HFFc6 (cell line): ENCODE data around the gene PTPRE. TPM values are rescaled to one million over a fixed set of nuclear protein-coding genes. Genes with fewer than 3 reads are reported as not detected.

Experiments used
- DNase-seq: peaks from one replicate; pipeline ENCODE4 v3.0.0-alpha.2; 2018
- H3K27ac Mint-ChIP-seq: 2 replicates; pipeline ENCODE4 v1.8.0; 2020; ENCODE audit warnings: mild to moderate bottlenecking, mixed read lengths
- H3K27me3 Mint-ChIP-seq: 2 replicates; pipeline ENCODE4 v1.8.0; 2021; ENCODE audit warnings: mild to moderate bottlenecking, moderate library complexity, mixed read lengths; ENCODE audit not compliant: insufficient read depth
- H3K36me3 Mint-ChIP-seq: 2 replicates; pipeline ENCODE4 v1.8.0; 2021; ENCODE audit warnings: low read depth, mixed read lengths
- H3K4me1 Mint-ChIP-seq: 2 replicates; pipeline ENCODE4 v1.8.0; 2020; ENCODE audit warnings: low read depth, mixed read lengths
- H3K4me3 Mint-ChIP-seq: 2 replicates; pipeline ENCODE4 v1.8.0; 2020; ENCODE audit warnings: mild to moderate bottlenecking, moderate library complexity, mixed read lengths
- H3K9me3 Mint-ChIP-seq: 2 replicates; pipeline ENCODE4 v1.8.0; 2020; ENCODE audit warnings: mild to moderate bottlenecking, mixed read lengths
- total RNA-seq, 6 experiments: library from RNA; stranded (reverse); fragmentation: NEBNext Ultra II Directional; extraction: Animal tissue kit (Norgen Biotek cat#: 25700); gene quantifications; 2 replicates in 1 of 6; 3 replicates in 5 of 6; pipeline ENCODE4 v1.2.3, GENCODE V29; 2021
- TF ChIP-seq, protein P1 (sequence below): fragments of 200-600 bp; sonication (generic); IDR thresholded peaks from 2 replicates; pipeline ENCODE4 v1.5.0; 2021; ENCODE audit warnings: antibody characterized with exemption, mild to moderate bottlenecking

Gene PTPRE
- total RNA-seq, 6 experiments from 2014 or later: 0.14 to 0.37 (median 0.15) TPM; not detected in 3

GRCh38 chr10:127896590-127896989 lies 10.3 kb upstream of the PTPRE start:
- Mint-ChIP-seq H3K4me1 (no peaks in the 10 kb centered on the region), H3K36me3 (no peaks in the 10 kb centered on the region), H3K27ac (no peak overlapping the region)

GRCh38 chr10:127897177-127897576 lies 9.7 kb upstream of the PTPRE start:
- Mint-ChIP-seq H3K27ac (no peak overlapping the region), H3K4me1 (no peaks in the 10 kb centered on the region), H3K27me3 (no peaks in the 10 kb centered on the region), H3K9me3 (peaks cover 19% of the 10 kb centered on the region), H3K36me3 (no peaks in the 10 kb centered on the region), H3K4me3 (no peak overlapping the region)
- TF ChIP-seq, protein P1, sequence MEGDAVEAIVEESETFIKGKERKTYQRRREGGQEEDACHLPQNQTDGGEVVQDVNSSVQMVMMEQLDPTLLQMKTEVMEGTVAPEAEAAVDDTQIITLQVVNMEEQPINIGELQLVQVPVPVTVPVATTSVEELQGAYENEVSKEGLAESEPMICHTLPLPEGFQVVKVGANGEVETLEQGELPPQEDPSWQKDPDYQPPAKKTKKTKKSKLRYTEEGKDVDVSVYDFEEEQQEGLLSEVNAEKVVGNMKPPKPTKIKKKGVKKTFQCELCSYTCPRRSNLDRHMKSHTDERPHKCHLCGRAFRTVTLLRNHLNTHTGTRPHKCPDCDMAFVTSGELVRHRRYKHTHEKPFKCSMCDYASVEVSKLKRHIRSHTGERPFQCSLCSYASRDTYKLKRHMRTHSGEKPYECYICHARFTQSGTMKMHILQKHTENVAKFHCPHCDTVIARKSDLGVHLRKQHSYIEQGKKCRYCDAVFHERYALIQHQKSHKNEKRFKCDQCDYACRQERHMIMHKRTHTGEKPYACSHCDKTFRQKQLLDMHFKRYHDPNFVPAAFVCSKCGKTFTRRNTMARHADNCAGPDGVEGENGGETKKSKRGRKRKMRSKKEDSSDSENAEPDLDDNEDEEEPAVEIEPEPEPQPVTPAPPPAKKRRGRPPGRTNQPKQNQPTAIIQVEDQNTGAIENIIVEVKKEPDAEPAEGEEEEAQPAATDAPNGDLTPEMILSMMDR: no peak
- no peak for DNase-seq

More at GRCh38 chr10:127896590-127896989, 10.3 kb upstream of the PTPRE start:
- H3K27me3 Mint-ChIP-seq: no peaks in the 10 kb centered on the region
- no peak for DNase-seq
- TF ChIP-seq, protein P1: no peak
- peaks cover 18% of the 10 kb centered on the region for H3K9me3 Mint-ChIP-seq
- H3K4me3 Mint-ChIP-seq: no peak overlapping the region

GRCh38 chr10:127899766-127900387 lies 7.0 kb upstream of the PTPRE start:
- H3K27ac Mint-ChIP-seq: no peak overlapping the region
- no peak overlapping the region for H3K4me3 Mint-ChIP-seq
- H3K9me3 Mint-ChIP-seq: peaks cover 28% of the 10 kb centered on the region
- no peaks in the 10 kb centered on the region for H3K4me1 Mint-ChIP-seq
- TF ChIP-seq, protein P1: no peak
- H3K27me3 Mint-ChIP-seq: no peaks in the 10 kb centered on the region
- no peak for DNase-seq
- H3K36me3 Mint-ChIP-seq: no peaks in the 10 kb centered on the region

DNA sequence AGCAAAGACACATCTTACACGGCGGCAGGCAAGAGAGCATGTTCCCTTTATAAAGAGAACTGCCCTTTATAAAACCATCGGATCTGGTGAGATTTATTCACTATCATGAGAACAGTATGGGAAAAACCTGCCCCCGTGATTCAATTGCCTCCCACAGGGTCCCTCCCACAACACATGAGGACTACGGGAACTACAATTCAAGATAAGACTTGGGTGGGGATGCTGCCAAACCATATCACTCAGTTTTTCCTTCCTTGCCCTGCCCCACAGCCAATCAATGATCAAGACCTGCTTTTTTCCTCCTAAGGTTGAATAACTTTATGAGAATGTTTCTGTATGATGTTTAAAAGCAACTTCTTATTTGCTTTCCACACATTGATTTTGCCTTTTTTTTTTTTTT lies 3.1 kb upstream of the PTPRE start:
- H3K27ac Mint-ChIP-seq: no peak overlapping the region
- no peaks in the 10 kb centered on the region for H3K4me1 Mint-ChIP-seq
- H3K27me3 Mint-ChIP-seq: peaks cover 5% of the 10 kb centered on the region
- H3K4me3 Mint-ChIP-seq: no peak overlapping the region
- no peak for DNase-seq
- no peaks in the 10 kb centered on the region for H3K36me3 Mint-ChIP-seq
- peaks cover 43% of the 10 kb centered on the region for H3K9me3 Mint-ChIP-seq
- TF ChIP-seq, protein P1: no peak

GRCh38 chr10:127904311-127905000 lies 2.4 kb upstream of the PTPRE start:
- Mint-ChIP-seq H3K27ac (no peak overlapping the region), H3K4me3 (no peak overlapping the region), H3K4me1 (no peaks in the 10 kb centered on the region), H3K27me3 (peaks cover 5% of the 10 kb centered on the region), H3K36me3 (no peaks in the 10 kb centered on the region), H3K9me3 (peaks cover 46% of the 10 kb centered on the region)
- TF ChIP-seq, protein P1: no peak
- DNase-seq: no peak
